ENCODE measurements around the gene EPHB2. TPM values are rescaled to one million over a fixed set of nuclear protein-coding genes. Genes with fewer than 3 reads are reported as not detected.

EPHB2 gene
- polyA plus RNA-seq, 2 of the 4 experiments (the other 2 are of a cell fraction), result 13.0 to 35.3 TPM

GRCh38 chr1:22953057-22953739 is 242.6 kb downstream of the EPHB2 start:
- Histone ChIP-seq H3K4me1 (no peaks in the 10 kb centered on the region), H3K4me3 (no peak overlapping the region), H3K4me2 (no peak overlapping the region), H3K9me3 (peaks cover 3% of the 10 kb centered on the region; the same call in 1 of the 3 replicates), H3K27ac (no peak overlapping the region)
- DNase-seq (ENCODE audit: low read depth in 1 of 2, low spot score in 1 of 2) (no peak), ATAC-seq (no peak), FAIRE-seq (no peak)
- CTCF ChIA-PET, result interaction anchor here (4.6 kb wide), 1 partner anchor 12 kb away, joined by 25 read pairs; no protein-coding TSS in a partner anchor
- no peak for TF ChIP-seq HOXB13 (CRISPR knock-in tag; IDR thresholded peaks at IDR 0.05; ENCODE audit: low read depth)
- no peak for TF ChIP-seq JUNB (IDR thresholded peaks at IDR 0.05)
- no peak for TF ChIP-seq EHF (CRISPR knock-in tag; IDR thresholded peaks at IDR 0.05)
- POLR2A ChIA-PET, result no interaction called here
- WGBS (ENCODE audit: missing lambda C conversion rate), result 54% methylated on average over 43 of the region's 92 CpGs

GRCh38 chr1:22953740-22954141 is 243.1 kb downstream of the EPHB2 start:
- no peak overlapping the region for H3K4me3 ChIP-seq
- ChIA-PET POLR2A (no interaction called here), CTCF (interaction anchor here (4.6 kb wide), 1 partner anchor 11 kb away, joined by 25 read pairs; no protein-coding TSS in a partner anchor)
- no peak; a peak in 1 of 6 replicates for ATAC-seq
- no peak overlapping the region for H3K27ac ChIP-seq
- no peak for FAIRE-seq
- no peaks in the 10 kb centered on the region for H3K4me1 ChIP-seq
- DNase-seq (ENCODE audit: low read depth in 1 of 2, low spot score in 1 of 2), result no peak
- no peak for TF ChIP-seq TP53 (CRISPR knock-in tag; IDR thresholded peaks at IDR 0.05)
- WGBS (ENCODE audit: missing lambda C conversion rate), result 81% methylated on average over 5 of the region's 38 CpGs
- H3K9me3 ChIP-seq, result peaks cover 3% of the 10 kb centered on the region; the same call in 1 of the 3 replicates
- no peak overlapping the region for H3K4me2 ChIP-seq

- no peak for DNase-seq (ENCODE audit: low read depth in 1 of 2, low spot score in 1 of 2)
- POLR2A ChIA-PET, result no interaction called here
- WGBS (ENCODE audit: missing lambda C conversion rate), result 74% methylated on average over 4 of the region's 7 CpGs
These were observed 244.5 kb downstream of the EPHB2 start for GRCh38 chr1:22955146-22955545.

GRCh38 chr1:22957066-22957465 is 246.4 kb downstream of the EPHB2 start:
- no peak for DNase-seq (ENCODE audit: low read depth in 1 of 2, low spot score in 1 of 2)
- no peak overlapping the region for H3K4me3 ChIP-seq
- no peaks in the 10 kb centered on the region for H3K9me3 ChIP-seq
- no peak overlapping the region for H3K4me2 ChIP-seq
- no peak for ATAC-seq
- ChIA-PET CTCF (interaction anchor here (0.7 to 4.6 kb wide), 3 partner anchors 8 to 287 kb away, joined by 3 to 25 read pairs (median 6); no protein-coding TSS in a partner anchor), POLR2A (no interaction called here)
- H3K27ac ChIP-seq, result no peak overlapping the region
- WGBS (ENCODE audit: missing lambda C conversion rate), result 65% methylated on average over 3 of the region's 3 CpGs
- H3K4me1 ChIP-seq, result no peaks in the 10 kb centered on the region
- FAIRE-seq, result no peak
- TF ChIP-seq KDM5A (IDR thresholded peaks at IDR 0.05) (no peak), HOXA7 (CRISPR knock-in tag; IDR thresholded peaks at IDR 0.05) (no peak), MAZ (IDR thresholded peaks at IDR 0.05; ENCODE audit: borderline replicate concordance, low read depth, low read length) (no peak), ZC3H11A (IDR thresholded peaks at IDR 0.05) (no peak), HOXB5 (CRISPR knock-in tag; IDR thresholded peaks at IDR 0.05) (no peak), CHD4 (IDR thresholded peaks at IDR 0.05; ENCODE audit: borderline replicate concordance) (no peak), FOSB (CRISPR knock-in tag; IDR thresholded peaks at IDR 0.05) (no peak), EP300 (IDR thresholded peaks at IDR 0.05) (no peak), ZFP36 (IDR thresholded peaks at IDR 0.05; ENCODE audit: borderline replicate concordance, partially characterized antibody) (no peak), HOXB13 (CRISPR knock-in tag; IDR thresholded peaks at IDR 0.05; ENCODE audit: low read depth) (no peak), CBX2 (IDR thresholded peaks at IDR 0.05; ENCODE audit: borderline replicate concordance, low read depth) (no peak), TP53 (CRISPR knock-in tag; IDR thresholded peaks at IDR 0.05) (no peak), RARB (CRISPR knock-in tag; IDR thresholded peaks at IDR 0.05) (no peak), SREBF2 (IDR thresholded peaks at IDR 0.05) (no peak), HDAC2 (IDR thresholded peaks at IDR 0.05) (no peak), ZNF302 (CRISPR knock-in tag; IDR thresholded peaks at IDR 0.05) (no peak)

More at GRCh38 chr1:22955146-22955545, 244.5 kb downstream of the EPHB2 start:
- peaks cover 3% of the 10 kb centered on the region; the same call in 1 of the 3 replicates for H3K9me3 ChIP-seq
- no peak overlapping the region for H3K27ac ChIP-seq
- CTCF ChIA-PET, result interaction anchor here (1.4 to 4.6 kb wide), 2 partner anchors 10 to 282 kb away, joined by 4 to 25 read pairs; no protein-coding TSS in a partner anchor
- TF ChIP-seq JUNB (IDR thresholded peaks at IDR 0.05) (no peak), RARB (CRISPR knock-in tag; IDR thresholded peaks at IDR 0.05) (no peak), JUN (IDR thresholded peaks at IDR 0.05) (no peak), E2F6 (IDR thresholded peaks at IDR 0.05; ENCODE audit: borderline replicate concordance, low read depth) (no peak), ZC3H11A (IDR thresholded peaks at IDR 0.05) (no peak), CHD4 (IDR thresholded peaks at IDR 0.05; ENCODE audit: borderline replicate concordance) (no peak), HEYL (CRISPR knock-in tag; IDR thresholded peaks at IDR 0.05) (no peak), HMGXB4 (CRISPR knock-in tag; IDR thresholded peaks at IDR 0.05; ENCODE audit: borderline replicate concordance) (no peak), FOSB (CRISPR knock-in tag; IDR thresholded peaks at IDR 0.05) (no peak), HOXA7 (CRISPR knock-in tag; IDR thresholded peaks at IDR 0.05) (no peak), ESRRA (IDR thresholded peaks at IDR 0.05; ENCODE audit: borderline replicate concordance, low read length) (no peak), POLR2AphosphoS2 (conservative IDR thresholded peaks at IDR 0.05; ENCODE audit: low read length) (no peak), GATA3 (IDR thresholded peaks at IDR 0.05; ENCODE audit: borderline replicate concordance) (no peak), ZSCAN20 (CRISPR knock-in tag; IDR thresholded peaks at IDR 0.05) (no peak), HES2 (IDR thresholded peaks at IDR 0.05) (no peak), EHF (CRISPR knock-in tag; IDR thresholded peaks at IDR 0.05) (no peak), POLR2A (IDR thresholded peaks at IDR 0.05; ENCODE audit: low read length) (no peak), TP53 (CRISPR knock-in tag; IDR thresholded peaks at IDR 0.05) (no peak)
- no peaks in the 10 kb centered on the region for H3K4me1 ChIP-seq
- no peak for ATAC-seq
- H3K4me2 ChIP-seq, result no peak overlapping the region
- H3K4me3 ChIP-seq, result no peak overlapping the region
- FAIRE-seq, result no peak
